B cell (primary cell): ENCODE data around the gene SZT2. TPM values are rescaled to one million over a fixed set of nuclear protein-coding genes. Genes with fewer than 3 reads are reported as not detected.

Experiments used
- ATAC-seq: fragments of 200-7000 bp; cut with Tn5 transposase; one replicate; pipeline ENCODE4 v1.10.0; 2021; ENCODE audit warnings: low read depth, mild to moderate bottlenecking, moderate number of reproducible peaks, moderate library complexity
- CTCF ChIA-PET: fragments of 350-600 bp; sonication (Branson Sonifier 250); formaldehyde crosslinking; loops from one replicate; lab custom pipeline; 2021; ENCODE audit warnings: antibody characterized with exemption, inconsistent platforms; lab: Charles Lee
- POLR2A ChIA-PET: fragments of 350-600 bp; sonication (Branson Sonifier 250); formaldehyde crosslinking; loops from one replicate; lab custom pipeline; 2021; ENCODE audit warnings: antibody characterized with exemption; lab: Charles Lee
- DNase-seq: peaks from one replicate; pipeline ENCODE4 v3.0.0; 2013
- H2AFZ ChIP-seq: 2 replicates; pipeline ENCODE4 v1.6.1; 2012; ENCODE audit warnings: mild to moderate bottlenecking, low read depth, low read length; ENCODE audit not compliant: insufficient read depth, poor library complexity, severe bottlenecking
- H3K27ac ChIP-seq, 2 donors: 1 replicate in 1 of 2; 2 replicates in 1 of 2; pipeline ENCODE4 v1.5.1; 2012 to 2013; ENCODE audit warnings: low read length in 2 of 2, mild to moderate bottlenecking in 2 of 2, moderate library complexity in 1 of 2
- H3K27me3 ChIP-seq, 4 experiments: fragments of 200-600 bp in 1 of 4; sonication (generic) in 1 of 4; replicated peaks in 1 of 4; 1 replicate in 2 of 4; 2 replicates in 2 of 4; pipeline versions ENCODE4 v1.6.1 to v1.7.0; 2013 to 2016; ENCODE audit warnings: low read length in 3 of 4, mild to moderate bottlenecking in 2 of 4, mixed read lengths in 1 of 4, moderate library complexity in 1 of 4; ENCODE audit not compliant: insufficient read depth in 4 of 4, control insufficient read depth in 3 of 4; ENCODE audit errors: control extremely low read depth in 1 of 4
- H3K36me3 ChIP-seq, 2 experiments: replicated peaks in 1 of 2; 1 replicate in 1 of 2; 2 replicates in 1 of 2; pipeline versions ENCODE4 v1.6.1 to v1.7.1; 2013; ENCODE audit warnings: low read length in 1 of 2; ENCODE audit not compliant: insufficient read depth in 2 of 2, control insufficient read depth in 1 of 2; ENCODE audit errors: control extremely low read depth in 1 of 2, extremely low read depth in 1 of 2
- H3K4me1 ChIP-seq, 2 donors: fragments of 200-600 bp in 1 of 2; sonication (generic) in 1 of 2; 1 replicate in 1 of 2; 2 replicates in 1 of 2; pipeline versions ENCODE4 v1.5.1 to v1.6.1; 2013 to 2017; ENCODE audit warnings: low read length in 2 of 2; ENCODE audit not compliant: control insufficient read depth in 2 of 2, insufficient read depth in 2 of 2
- H3K4me2 ChIP-seq: replicated peaks from 2 replicates; pipeline ENCODE3; 2012; ENCODE audit warnings: mild to moderate bottlenecking, low read depth, low read length; ENCODE audit not compliant: poor library complexity, severe bottlenecking
- H3K4me3 ChIP-seq, 5 experiments: fragments of 200-600 bp in 1 of 5; sonication (generic) in 1 of 5; 1 replicate in 3 of 5; 2 replicates in 2 of 5; pipeline versions ENCODE4 v1.5.1 to v1.7.0; 2011 to 2016; ENCODE audit warnings: low read length in 4 of 5, mild to moderate bottlenecking in 4 of 5, low read depth in 2 of 5, control low read depth in 1 of 5, moderate library complexity in 1 of 5; ENCODE audit not compliant: insufficient read depth in 1 of 5; ENCODE audit errors: control extremely low read depth in 1 of 5, extremely low read depth in 1 of 5
- H3K79me2 ChIP-seq: fragments of 200-600 bp; sonication (generic); one replicate; pipeline ENCODE4 v1.6.0; 2016; ENCODE audit warnings: low read length; ENCODE audit not compliant: control insufficient read depth, insufficient read depth
- H3K9ac ChIP-seq: fragments of 200-600 bp; sonication (generic); 2 replicates; pipeline ENCODE4 v1.6.1; 2017; ENCODE audit warnings: mild to moderate bottlenecking, low read length, moderate library complexity
- H3K9me3 ChIP-seq, 3 donors: one replicate each; pipeline versions ENCODE4 v1.6.1 to v1.7.1; 2013; ENCODE audit warnings: low read length in 2 of 3; ENCODE audit not compliant: control insufficient read depth in 2 of 3, insufficient read depth in 1 of 3; ENCODE audit errors: control extremely low read depth in 1 of 3
- H4K20me1 ChIP-seq: 2 replicates; pipeline ENCODE4 v1.6.0; 2012; ENCODE audit warnings: mild to moderate bottlenecking, low read length; ENCODE audit not compliant: insufficient read depth, control insufficient read depth, poor library complexity, severe bottlenecking
- H3K27ac Mint-ChIP-seq: one replicate; pipeline ENCODE4 v1.8.0; 2021; ENCODE audit warnings: mixed read lengths
- H3K27me3 Mint-ChIP-seq: one replicate; pipeline ENCODE4 v1.8.0; 2021; ENCODE audit warnings: mixed read lengths
- H3K4me1 Mint-ChIP-seq: one replicate; pipeline ENCODE4 v1.8.0; 2021; ENCODE audit warnings: mixed read lengths
- H3K4me3 Mint-ChIP-seq: one replicate; pipeline ENCODE4 v1.8.0; 2021; ENCODE audit warnings: mixed read lengths
- H3K9me3 Mint-ChIP-seq: one replicate; pipeline ENCODE4 v1.8.0; 2022; ENCODE audit warnings: mixed read lengths; ENCODE audit not compliant: insufficient read depth
- EZH2 ChIP-seq: IDR thresholded peaks from 2 replicates; pipeline ENCODE4 v1.6.1; 2012; ENCODE audit warnings: borderline replicate concordance, low read depth, mild to moderate bottlenecking, moderate library complexity, low read length; ENCODE audit not compliant: insufficient read depth, poor library complexity, severe bottlenecking
- WGBS: methylation state at CpG from one replicate; pipeline ENCODE4 v1.1.5; 2013; ENCODE audit warnings: missing lambda C conversion rate; ENCODE audit not compliant: insufficient coverage; 5-methylcytosine and 5-hydroxymethylcytosine counted together
- intact Hi-C: fragments of 100-400 bp; cut with micrococcal nuclease; formaldehyde crosslinking; loops from one replicate; pipeline ENCODE4 v1.10.0; 2022
- polyA plus RNA-seq: library from polyadenylated mRNA; depleted of rRNA; stranded (reverse); fragments of >200 nt; gene quantifications from 2 replicates; pipeline ENCODE4 v1.2.3, GENCODE V29; 2012
- total RNA-seq, 2 donors: library from RNA; stranded (reverse); fragments of 120-200 nt in 1 of 2; gene quantifications; 1 replicate in 1 of 2; 2 replicates in 1 of 2; pipeline versions ENCODE4 v1.2.3 to v1.2.4, GENCODE V29; 2013 to 2022
- TF ChIP-seq, protein P1 (sequence below): fragments of 200-600 bp; IDR thresholded peaks from one replicate; pipeline ENCODE4 v1.8.0; 2022; ENCODE audit warnings: antibody characterized with exemption, mild to moderate bottlenecking

The SZT2 gene
- total and polyA plus RNA-seq, 2 donors (not counting 1 experiment from before 2014, with no cell fraction given) = 41.4 to 197 TPM

DNA sequence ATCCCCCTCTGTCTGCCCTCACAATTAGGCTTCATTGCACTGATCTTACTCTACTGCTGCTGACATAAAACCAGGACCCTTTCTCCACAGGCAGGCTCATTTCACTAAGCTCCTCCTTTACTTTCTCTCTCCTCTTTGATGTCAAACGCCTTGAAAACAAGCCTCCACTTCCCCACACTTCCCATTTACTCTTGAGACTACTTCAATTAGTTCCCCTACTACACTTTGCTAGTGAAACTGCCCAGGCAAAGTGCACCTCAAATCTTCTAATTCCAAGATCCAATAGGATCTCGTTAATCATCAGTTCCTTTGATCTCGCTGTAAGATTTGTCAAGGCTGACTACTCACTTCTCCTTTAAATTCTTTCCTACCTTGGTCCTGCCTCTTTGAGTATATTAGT lies 36.8 kb upstream of the SZT2 start:
- intact Hi-C loops = no loop called here
- Mint-ChIP-seq H3K4me3 (no peak overlapping the region), H3K9me3 (no peaks in the 10 kb centered on the region), H3K27me3 (no peaks in the 10 kb centered on the region), H3K27ac (no peak overlapping the region), H3K4me1 (peaks cover 15% of the 10 kb centered on the region)
- Histone ChIP-seq H3K79me2 (no peaks in the 10 kb centered on the region), H3K9ac (no peak overlapping the region), H4K20me1 (no peaks in the 10 kb centered on the region), H3K4me3 (no peak overlapping the region), H3K9me3 (no peaks in the 10 kb centered on the region), H2AFZ (no peak overlapping the region), H3K4me1 (peaks cover 6 to 8% of the 10 kb centered on the region in 2 donors), H3K27me3 (no peaks in the 10 kb centered on the region), H3K27ac (no peak overlapping the region), H3K4me2 (no peak overlapping the region), H3K36me3 (no peaks in the 10 kb centered on the region)
- CTCF ChIA-PET = interaction anchor here (0.6 kb wide), 1 partner anchor 29 kb away, joined by 3 read pairs; no protein-coding TSS in a partner anchor
- ATAC-seq = no peak
- DNase-seq = no peak
- TF ChIP-seq, protein P1, sequence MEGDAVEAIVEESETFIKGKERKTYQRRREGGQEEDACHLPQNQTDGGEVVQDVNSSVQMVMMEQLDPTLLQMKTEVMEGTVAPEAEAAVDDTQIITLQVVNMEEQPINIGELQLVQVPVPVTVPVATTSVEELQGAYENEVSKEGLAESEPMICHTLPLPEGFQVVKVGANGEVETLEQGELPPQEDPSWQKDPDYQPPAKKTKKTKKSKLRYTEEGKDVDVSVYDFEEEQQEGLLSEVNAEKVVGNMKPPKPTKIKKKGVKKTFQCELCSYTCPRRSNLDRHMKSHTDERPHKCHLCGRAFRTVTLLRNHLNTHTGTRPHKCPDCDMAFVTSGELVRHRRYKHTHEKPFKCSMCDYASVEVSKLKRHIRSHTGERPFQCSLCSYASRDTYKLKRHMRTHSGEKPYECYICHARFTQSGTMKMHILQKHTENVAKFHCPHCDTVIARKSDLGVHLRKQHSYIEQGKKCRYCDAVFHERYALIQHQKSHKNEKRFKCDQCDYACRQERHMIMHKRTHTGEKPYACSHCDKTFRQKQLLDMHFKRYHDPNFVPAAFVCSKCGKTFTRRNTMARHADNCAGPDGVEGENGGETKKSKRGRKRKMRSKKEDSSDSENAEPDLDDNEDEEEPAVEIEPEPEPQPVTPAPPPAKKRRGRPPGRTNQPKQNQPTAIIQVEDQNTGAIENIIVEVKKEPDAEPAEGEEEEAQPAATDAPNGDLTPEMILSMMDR = no peak
- WGBS = 25% methylated on average over 1 of the region's 3 CpGs
- POLR2A ChIA-PET = interaction anchor here (0.6 kb wide), 1 partner anchor 10 kb away, joined by 4 read pairs; no protein-coding TSS in a partner anchor

DNA sequence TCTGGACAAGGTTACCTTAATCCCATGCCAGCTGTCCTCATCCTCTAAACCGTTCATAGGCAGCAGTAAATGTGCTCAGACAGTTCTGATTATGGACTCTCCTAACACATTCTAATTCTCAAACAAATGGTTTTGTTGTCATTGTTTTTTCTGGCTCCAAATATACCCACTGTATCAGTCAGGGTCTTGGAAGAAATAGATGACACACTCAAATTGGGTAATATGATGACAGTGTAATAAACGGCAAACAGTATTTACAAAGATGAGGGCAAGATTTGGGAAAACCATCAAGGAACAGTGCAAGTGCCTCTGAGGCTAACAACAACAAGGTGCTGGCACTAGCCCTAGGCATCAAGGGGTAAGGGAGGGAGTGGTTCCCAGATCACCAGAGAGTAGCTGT lies 35.2 kb upstream of the SZT2 start:
- ChIA-PET POLR2A (interaction anchor here (1.0 kb wide), 1 partner anchor 115 kb away, joined by 3 read pairs; no protein-coding TSS in a partner anchor), CTCF (interaction anchor here (0.7 to 1.1 kb wide), 3 partner anchors 83 to 871 kb away, joined by 3 read pairs; no protein-coding TSS in a partner anchor)
- Histone ChIP-seq H2AFZ (no peak overlapping the region), H3K9ac (no peak overlapping the region), H3K9me3 (no peaks in the 10 kb centered on the region), H3K27ac (no peak overlapping the region), H3K4me3 (no peak overlapping the region), H3K4me1 (peaks cover 13 to 19% of the 10 kb centered on the region in 2 donors), H3K27me3 (no peaks in the 10 kb centered on the region), H3K36me3 (no peaks in the 10 kb centered on the region), H4K20me1 (no peaks in the 10 kb centered on the region), H3K4me2 (no peak overlapping the region), H3K79me2 (peaks cover 5% of the 10 kb centered on the region)
- ATAC-seq (no peak), DNase-seq (no peak)
- Mint-ChIP-seq H3K9me3 (no peaks in the 10 kb centered on the region), H3K4me3 (no peak overlapping the region), H3K4me1 (peaks cover 18% of the 10 kb centered on the region), H3K27me3 (no peaks in the 10 kb centered on the region), H3K27ac (no peak overlapping the region)
- no peak for TF ChIP-seq EZH2
- TF ChIP-seq, protein P1 = no peak
- intact Hi-C loops = no loop called here
- 100% methylated on average over 1 of the region's 2 CpGs for WGBS
